ENCODE measurements around the gene ADAMTS13.
"Not testable (repeated sequence)": the region's sequence is repeated elsewhere in the genome, so short reads cannot be mapped to it uniquely, and the experiment has no call there.

The ADAMTS13 gene

GRCh38 chr9:133421615-133422542, at the start of gene ADAMTS13:
Gene ADAMTS13, plus strand, starts transcription at chr9:133422367. Its CDS starts 77 bp downstream, at chr9:133422444.
- DNase-seq (ENCODE audit: extremely low read depth, low read depth): no peak
- TF ChIP-seq CTCF (IDR thresholded peaks at IDR 0.05; ENCODE audit: low read depth, low read length): no peak

DNA sequence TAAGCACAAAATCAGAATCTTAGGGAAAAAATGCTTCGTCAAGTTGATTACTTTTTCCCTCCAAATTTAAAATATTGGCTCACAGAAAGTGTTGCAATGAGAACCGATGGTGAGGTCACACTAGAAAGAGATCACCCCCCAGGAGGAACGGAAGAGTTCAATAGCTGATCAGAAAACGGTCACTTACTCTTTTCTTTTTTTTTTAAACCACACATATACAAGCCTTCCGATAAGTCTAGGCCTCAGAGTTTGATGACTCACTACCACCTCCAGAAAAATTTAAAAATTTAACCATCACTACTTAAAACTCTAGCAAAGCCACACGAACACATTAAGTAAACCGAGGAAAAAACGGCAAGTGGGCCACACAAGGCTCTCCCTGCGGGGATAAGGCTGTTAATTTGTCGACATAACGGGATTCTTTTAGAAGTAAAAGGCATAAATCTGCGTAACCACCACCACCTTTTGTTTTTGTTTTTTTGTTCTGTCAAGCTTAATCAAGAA, 47.5 kb upstream of the ADAMTS13 start:
- no peak for TF ChIP-seq CTCF (IDR thresholded peaks at IDR 0.05; ENCODE audit: low read depth, low read length)
- DNase-seq (ENCODE audit: extremely low read depth, low read depth): no peak

- no peak for DNase-seq (ENCODE audit: extremely low read depth, low read depth)
- no peak for TF ChIP-seq CTCF (IDR thresholded peaks at IDR 0.05; ENCODE audit: low read depth, low read length)
Observed at GRCh38 chr9:133375116-133375723, 46.9 kb upstream of the ADAMTS13 start.

DNA sequence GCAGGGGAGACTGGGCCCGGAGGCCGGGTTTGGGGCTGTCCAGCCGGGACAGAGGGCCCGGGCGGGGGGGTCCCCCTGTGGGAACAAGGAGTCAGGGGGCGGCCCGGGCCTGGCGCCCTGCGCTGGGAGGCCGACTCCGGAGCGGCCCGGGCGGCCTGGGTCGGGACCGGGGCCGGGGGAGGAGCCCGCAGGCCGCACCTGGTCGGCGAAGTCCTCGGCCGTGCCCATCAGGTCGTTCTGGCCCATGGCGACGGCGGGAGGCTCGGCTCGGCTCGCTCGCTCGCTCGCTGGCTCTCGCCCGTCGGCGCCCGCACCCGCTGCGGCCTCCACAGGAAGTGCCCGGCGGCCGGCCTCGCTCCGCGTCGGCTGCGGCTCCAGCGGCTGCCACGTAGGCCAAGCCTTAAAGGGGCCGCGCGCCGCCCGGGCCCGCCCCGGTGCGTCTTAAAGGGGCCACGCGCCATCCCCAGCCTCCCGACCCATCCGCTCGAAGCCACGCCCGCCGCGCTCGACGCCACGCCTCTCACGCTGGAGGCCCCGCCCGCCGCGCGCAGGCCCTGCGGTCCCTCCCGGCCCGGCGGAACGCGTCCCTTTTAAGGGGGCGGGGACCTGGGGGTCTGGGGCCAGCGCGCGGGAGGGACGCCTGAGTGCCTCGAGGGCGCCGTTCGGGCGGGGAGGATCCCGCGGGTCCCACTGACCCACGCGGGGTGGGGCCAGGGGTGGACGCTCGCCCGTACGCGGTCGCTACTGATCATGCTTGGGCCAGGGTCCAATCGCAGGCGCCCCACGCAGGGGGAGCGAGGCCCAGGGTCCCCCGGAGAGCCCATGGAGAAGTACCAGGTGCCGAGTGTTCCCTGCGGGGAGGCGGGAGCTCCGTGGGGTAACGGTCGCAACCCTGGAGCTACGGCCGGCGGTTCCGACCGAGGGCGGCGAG, 46.2 kb upstream of the ADAMTS13 start, which contains the start of the genes STKLD1 and SURF4:
Gene STKLD1, plus strand, starts transcription at position 643 of the 931 bp plus-strand sequence. Its CDS starts 108 bp downstream, at position 751.
Gene SURF4, minus strand, starts transcription at position 337 of the 931 bp plus-strand sequence. Its CDS starts 91 bp downstream, at position 246.
- DNase-seq (ENCODE audit: extremely low read depth, low read depth): peak; percentile 91
- TF ChIP-seq CTCF (IDR thresholded peaks at IDR 0.05; ENCODE audit: low read depth, low read length): no peak

- not testable (repeated sequence) for DNase-seq (ENCODE audit: extremely low read depth, low read depth)
Observed at GRCh38 chr9:133377280-133377679, 44.9 kb upstream of the ADAMTS13 start.

GRCh38 chr9:133377721-133378216, 44.4 kb upstream of the ADAMTS13 start:
- no peak for DNase-seq (ENCODE audit: extremely low read depth, low read depth)
- no peak for TF ChIP-seq CTCF (IDR thresholded peaks at IDR 0.05; ENCODE audit: low read depth, low read length)

GRCh38 chr9:133378408-133378962, 43.7 kb upstream of the ADAMTS13 start:
- no peak for DNase-seq (ENCODE audit: extremely low read depth, low read depth)
- TF ChIP-seq CTCF (IDR thresholded peaks at IDR 0.05; ENCODE audit: low read depth, low read length): no peak
